GM19463 (cell line): ENCODE data around the gene TBC1D22A.
"Not testable (repeated sequence)": the region's sequence is repeated elsewhere in the genome, so short reads cannot be mapped to it uniquely, and the experiment has no call there.

Experiments
- ATAC-seq: cut with Tn5 transposase; IDR thresholded peaks from one replicate; pipeline ENCODE4 v1.9.1; 2021; ENCODE audit warnings: mild to moderate bottlenecking, moderate library complexity; ENCODE audit not compliant: unreplicated experiment

Gene TBC1D22A

GRCh38 chr22:47111626-47112581 lies 349.5 kb downstream of the TBC1D22A start:
- no peak for ATAC-seq

GRCh38 chr22:47112582-47112965 lies 350.1 kb downstream of the TBC1D22A start:
- ATAC-seq, result no peak

- ATAC-seq, result no peak
Measured at GRCh38 chr22:47112994-47113852, 350.8 kb downstream of the TBC1D22A start.

- no peak for ATAC-seq
Measured at GRCh38 chr22:47113853-47114415, 351.5 kb downstream of the TBC1D22A start.

- no peak for ATAC-seq
Measured at GRCh38 chr22:47114813-47115517, 352.5 kb downstream of the TBC1D22A start.

- ATAC-seq, result no peak
Measured at GRCh38 chr22:47115518-47115890, 353.1 kb downstream of the TBC1D22A start.

- ATAC-seq, result no peak
Measured at GRCh38 chr22:47115921-47116320, 353.5 kb downstream of the TBC1D22A start.

GRCh38 chr22:47116426-47117341 lies 354.2 kb downstream of the TBC1D22A start:
- no peak for ATAC-seq

- ATAC-seq, result not testable (repeated sequence)
Measured at GRCh38 chr22:47117442-47117841, 355.0 kb downstream of the TBC1D22A start.

GRCh38 chr22:47119181-47119580 lies 356.7 kb downstream of the TBC1D22A start:
- no peak for ATAC-seq

GRCh38 chr22:47120399-47120798 lies 357.9 kb downstream of the TBC1D22A start:
- no peak for ATAC-seq

GRCh38 chr22:47121791-47122190 lies 359.3 kb downstream of the TBC1D22A start:
- ATAC-seq, result no peak

- no peak for ATAC-seq
Measured at GRCh38 chr22:47122441-47123000, 360.1 kb downstream of the TBC1D22A start.

GRCh38 chr22:47123006-47123826 lies 360.8 kb downstream of the TBC1D22A start:
- ATAC-seq, result no peak

- no peak for ATAC-seq
Measured at GRCh38 chr22:47123827-47124442, 361.5 kb downstream of the TBC1D22A start.

- no peak for ATAC-seq
Measured at GRCh38 chr22:47124451-47124881, 362.0 kb downstream of the TBC1D22A start.

GRCh38 chr22:47124961-47125360 lies 362.5 kb downstream of the TBC1D22A start:
- ATAC-seq, result no peak

GRCh38 chr22:47125603-47126002 lies 363.2 kb downstream of the TBC1D22A start:
- no peak for ATAC-seq
